GM12891 (cell line): ENCODE measurements around the gene B3GNT5.

ENCODE experiments used
- DNase-seq: peaks from one replicate; pipeline ENCODE4 v3.0.0; 2011; ENCODE audit warnings: low spot score; ENCODE audit not compliant: insufficient read length
- FAIRE-seq: peaks from 2 replicates; lab custom pipeline; 2011; peaks lifted over from hg19 to GRCh38; lab: Jason Lieb, UNC
- PAX5 ChIP-seq: IDR thresholded peaks from 2 replicates; pipeline ENCODE4 v1.6.1; 2011; ENCODE audit warnings: low read length, moderate library complexity, mild to moderate bottlenecking; ENCODE audit not compliant: insufficient read depth, severe bottlenecking
- POLR2A ChIP-seq: IDR thresholded peaks from 2 replicates; pipeline ENCODE4 v1.6.1; 2011; ENCODE audit warnings: low read depth, low read length, control low read depth
- POLR2AphosphoS5 ChIP-seq: IDR thresholded peaks from 2 replicates; pipeline ENCODE4 v1.6.1; 2011; ENCODE audit warnings: low read depth, low read length, control low read depth
- POU2F2 ChIP-seq: IDR thresholded peaks from 2 replicates; pipeline ENCODE4 v1.6.1; 2011; ENCODE audit warnings: low read depth, mild to moderate bottlenecking, control low read depth, low read length, moderate library complexity
- SPI1 ChIP-seq: IDR thresholded peaks from 2 replicates; pipeline ENCODE4 v1.6.1; 2011; ENCODE audit warnings: low read depth, low read length, control low read depth
- TAF1 ChIP-seq: IDR thresholded peaks from 2 replicates; pipeline ENCODE4 v1.6.1; 2011; ENCODE audit warnings: low read depth, low read length, control low read depth

The B3GNT5 gene

GRCh38 chr3:183213415-183214276, 39.4 kb upstream of the B3GNT5 start:
- no peak for FAIRE-seq
- DNase-seq, result no peak
- TF ChIP-seq POLR2AphosphoS5, result no peak
- no peak for TF ChIP-seq POLR2A
- no peak for TF ChIP-seq PAX5
- no peak for TF ChIP-seq TAF1
- TF ChIP-seq SPI1, result no peak
- no peak for TF ChIP-seq POU2F2

- TF ChIP-seq SPI1, result no peak
- no peak for TF ChIP-seq POU2F2
- TF ChIP-seq TAF1, result no peak
- TF ChIP-seq POLR2AphosphoS5, result no peak
- TF ChIP-seq POLR2A, result no peak
- FAIRE-seq (no peak), DNase-seq (no peak)
Observed at GRCh38 chr3:183214277-183214612, 38.8 kb upstream of the B3GNT5 start.

- TF ChIP-seq PAX5 (no peak), POU2F2 (no peak), SPI1 (no peak), TAF1 (no peak), POLR2AphosphoS5 (no peak), POLR2A (no peak)
- FAIRE-seq, result no peak
- DNase-seq, result no peak
Observed at GRCh38 chr3:183215591-183216202, 37.4 kb upstream of the B3GNT5 start.

DNA sequence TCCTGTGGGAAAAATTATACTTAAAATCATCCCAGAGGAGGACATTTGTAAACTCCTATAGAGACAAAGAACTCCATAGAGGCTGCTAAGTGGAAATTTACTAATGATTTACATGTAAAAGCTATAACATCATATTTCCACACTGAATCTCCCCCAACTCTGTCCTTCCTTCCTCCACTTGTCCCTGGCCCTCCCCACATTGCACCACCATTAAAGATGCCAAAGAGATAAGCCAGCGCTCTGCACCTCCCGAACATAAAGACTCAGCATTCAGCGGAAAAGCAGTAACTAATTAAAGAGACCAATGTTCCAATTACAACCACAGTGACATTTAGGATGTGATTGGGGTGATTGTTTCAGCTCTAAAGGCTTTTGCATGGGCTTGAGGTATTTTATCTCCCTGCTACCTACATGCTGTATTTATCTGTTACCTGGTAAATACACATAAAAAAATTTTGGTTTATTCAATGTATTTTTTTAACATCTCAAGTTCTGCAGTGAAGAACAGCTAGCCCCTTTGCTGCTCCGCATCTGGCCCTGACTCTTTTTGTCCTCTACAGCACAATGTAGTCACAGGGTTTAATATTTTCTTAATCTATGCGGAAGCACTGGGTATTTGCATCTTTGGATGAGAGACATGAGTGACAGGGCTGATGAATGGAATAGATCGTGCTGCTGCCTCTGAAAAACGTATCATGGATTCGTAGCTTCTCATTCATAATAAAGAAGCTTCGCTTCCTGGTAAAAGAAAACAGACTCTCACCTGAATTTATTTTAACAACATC, 35.3 kb upstream of the B3GNT5 start:
- no peak for DNase-seq
- FAIRE-seq, result no peak
- TF ChIP-seq POLR2A (no peak), PAX5 (no peak), POU2F2 (no peak)

DNA sequence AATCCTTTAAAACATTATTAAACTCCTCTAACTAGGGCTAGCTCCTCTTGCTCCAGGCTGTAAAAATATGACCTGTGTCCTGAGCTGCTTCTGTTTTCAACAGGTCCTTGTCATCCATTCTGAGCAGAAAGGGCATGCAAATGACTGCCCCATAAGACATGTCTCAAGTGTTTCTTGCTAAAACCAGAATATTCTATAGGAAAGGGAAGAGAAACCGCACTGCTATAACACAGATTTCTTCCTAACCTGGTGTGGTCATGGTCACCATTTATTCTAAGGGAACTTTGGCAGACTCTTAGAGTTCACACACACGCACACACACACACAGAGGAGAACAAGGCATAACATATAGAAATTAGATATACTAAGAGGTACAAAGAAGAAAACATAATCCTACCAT, 34.2 kb upstream of the B3GNT5 start:
- TF ChIP-seq POU2F2, result no peak
- TF ChIP-seq TAF1, result no peak
- TF ChIP-seq PAX5, result no peak
- TF ChIP-seq SPI1, result no peak
- TF ChIP-seq POLR2A, result no peak
- no peak for TF ChIP-seq POLR2AphosphoS5
- FAIRE-seq (no peak), DNase-seq (no peak)

- FAIRE-seq (no peak), DNase-seq (no peak)
- TF ChIP-seq POU2F2, result no peak
- no peak for TF ChIP-seq SPI1
- no peak for TF ChIP-seq POLR2A
- no peak for TF ChIP-seq PAX5
- TF ChIP-seq TAF1, result no peak
- TF ChIP-seq POLR2AphosphoS5, result no peak
Observed at GRCh38 chr3:183220828-183221227, 32.2 kb upstream of the B3GNT5 start.

DNA sequence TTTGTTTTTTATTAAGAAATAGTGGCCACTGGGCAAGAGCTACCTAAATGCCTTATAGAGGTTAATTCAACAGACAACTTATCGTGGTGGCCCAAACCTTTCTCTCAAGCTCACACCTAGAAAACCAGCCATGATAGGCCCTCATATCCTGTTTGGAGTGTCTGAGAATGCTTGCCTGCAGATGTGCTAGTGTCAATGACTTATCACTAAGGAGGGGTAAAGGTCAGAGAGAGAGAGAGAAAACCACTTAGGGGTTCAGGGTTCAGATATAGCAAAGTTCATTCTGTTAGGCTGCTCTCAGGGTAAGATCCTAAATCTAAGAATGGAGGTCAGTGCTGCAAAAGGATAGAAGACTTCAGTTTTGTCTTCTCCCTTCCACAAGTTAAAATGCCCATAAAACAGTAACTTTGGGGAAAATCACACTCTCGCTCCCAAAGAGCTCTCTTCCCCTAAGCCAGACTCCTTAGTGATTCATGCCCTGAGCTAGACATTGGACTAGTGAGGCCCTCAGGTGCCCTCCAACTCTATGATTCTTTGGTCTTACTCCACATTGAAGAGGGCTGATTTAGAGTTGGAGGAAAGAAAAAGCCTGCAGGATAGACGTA, 30.3 kb upstream of the B3GNT5 start:
- TF ChIP-seq SPI1, result no peak
- FAIRE-seq, result no peak
- no peak for DNase-seq

DNA sequence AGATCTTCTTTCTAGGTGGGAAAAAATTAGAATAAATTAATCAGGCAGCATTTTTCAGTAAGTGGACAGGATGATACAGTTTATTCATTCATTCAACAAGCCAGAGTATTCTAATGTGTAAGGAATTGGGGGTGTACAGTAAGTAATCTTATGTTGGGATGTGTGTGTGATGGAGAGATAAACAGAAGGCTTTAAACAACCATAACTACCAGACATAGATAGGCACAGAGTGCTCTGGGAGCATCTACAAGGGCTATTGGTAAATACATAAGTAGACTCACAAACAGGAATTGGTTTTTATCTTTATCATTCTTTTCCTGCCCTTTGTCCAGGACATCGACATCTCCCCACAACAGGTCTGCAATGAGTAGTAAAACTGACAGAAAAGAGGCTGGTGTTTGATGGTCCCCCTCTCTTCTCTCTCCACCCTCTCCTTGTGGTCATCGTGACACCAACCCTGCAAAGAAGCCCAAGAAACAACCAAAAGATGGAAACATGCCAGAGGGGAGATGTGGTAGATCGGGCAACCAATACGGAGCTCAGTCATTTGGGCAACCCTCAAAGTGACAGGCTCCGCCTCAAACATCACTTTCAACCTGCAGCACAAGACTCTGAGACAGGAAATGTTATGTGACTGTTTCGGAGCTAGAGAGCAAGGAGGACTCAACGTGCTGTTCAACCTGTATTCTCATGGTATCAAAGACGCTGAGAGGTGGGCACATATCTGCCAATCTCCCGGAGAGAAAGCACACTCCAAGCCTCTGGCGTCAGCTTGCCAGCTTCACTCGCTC, 28.7 kb upstream of the B3GNT5 start:
- DNase-seq (no peak), FAIRE-seq (no peak)
- TF ChIP-seq TAF1 (no peak), PAX5 (no peak), POLR2A (no peak), POLR2AphosphoS5 (no peak), SPI1 (no peak), POU2F2 (no peak)

DNA sequence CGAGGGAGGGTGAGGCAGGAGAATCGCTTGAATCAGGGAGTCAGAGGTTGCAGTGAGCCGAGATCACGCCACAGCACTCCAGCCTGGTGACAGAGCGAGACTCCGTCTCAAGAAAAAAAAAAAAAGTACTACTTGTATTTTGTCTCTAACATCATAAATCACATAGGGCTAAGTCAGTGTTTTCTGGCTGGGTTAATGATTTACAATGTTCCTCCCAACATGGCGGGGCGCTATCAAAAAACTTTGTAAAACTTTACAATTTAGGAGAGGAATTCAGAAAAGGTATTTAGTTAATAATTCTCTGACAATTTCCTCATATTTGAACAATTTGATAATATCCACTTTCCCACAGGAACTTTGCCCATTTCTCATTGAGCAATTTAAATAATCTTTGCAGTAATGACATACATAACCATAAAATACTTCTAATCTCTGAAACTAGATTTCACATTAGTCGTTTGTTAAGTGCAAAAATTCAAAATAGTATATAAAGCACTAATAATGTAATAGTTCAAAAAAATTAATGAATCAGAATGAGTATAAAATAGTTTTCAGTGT, 26.6 kb upstream of the B3GNT5 start:
- no peak for TF ChIP-seq POU2F2
- no peak for TF ChIP-seq SPI1
- no peak for TF ChIP-seq TAF1
- TF ChIP-seq POLR2A, result no peak
- TF ChIP-seq PAX5, result no peak
- TF ChIP-seq POLR2AphosphoS5, result no peak
- DNase-seq, result no peak
- FAIRE-seq, result no peak
